ENCODE measurements around the gene CBLL2.
"Not testable (repeated sequence)": the region's sequence is repeated elsewhere in the genome, so short reads cannot be mapped to it uniquely, and the experiment has no call there.

The CBLL2 gene

GRCh38 chrX:22272613-22273012, at the start of gene CBLL2:
Gene CBLL2 (plus strand): TSS chrX:22272913. CDS start chrX:22272992, 79 bp downstream.
- DNase-seq = no peak

- DNase-seq = no peak
These were observed 38.3 kb upstream of the CBLL2 start for GRCh38 chrX:22234380-22234779.

DNA sequence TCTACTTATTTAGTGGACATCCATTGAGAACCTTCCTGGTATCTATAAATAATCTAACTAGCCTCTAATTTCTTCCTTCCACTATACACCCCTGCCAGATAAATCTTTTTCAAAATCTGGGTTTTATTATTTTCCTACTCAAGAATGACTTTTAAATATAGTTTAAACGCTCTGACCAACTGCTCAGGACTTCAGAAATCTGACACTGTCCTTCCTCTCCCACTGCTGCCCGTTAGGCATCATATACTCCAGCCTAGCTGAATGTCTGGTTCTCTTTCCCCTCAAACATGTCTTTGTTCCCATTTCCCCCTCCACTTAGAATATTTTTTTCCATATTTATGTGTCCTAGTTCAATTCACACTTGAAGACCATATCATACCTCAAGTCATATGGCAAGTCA, 35.2 kb upstream of the CBLL2 start:
- DNase-seq = no peak

GRCh38 chrX:22246620-22247019, 26.1 kb upstream of the CBLL2 start:
- DNase-seq = peak in 1 of 2 experiments; percentile 15

GRCh38 chrX:22247169-22247568, 25.5 kb upstream of the CBLL2 start:
- DNase-seq = no peak

DNA sequence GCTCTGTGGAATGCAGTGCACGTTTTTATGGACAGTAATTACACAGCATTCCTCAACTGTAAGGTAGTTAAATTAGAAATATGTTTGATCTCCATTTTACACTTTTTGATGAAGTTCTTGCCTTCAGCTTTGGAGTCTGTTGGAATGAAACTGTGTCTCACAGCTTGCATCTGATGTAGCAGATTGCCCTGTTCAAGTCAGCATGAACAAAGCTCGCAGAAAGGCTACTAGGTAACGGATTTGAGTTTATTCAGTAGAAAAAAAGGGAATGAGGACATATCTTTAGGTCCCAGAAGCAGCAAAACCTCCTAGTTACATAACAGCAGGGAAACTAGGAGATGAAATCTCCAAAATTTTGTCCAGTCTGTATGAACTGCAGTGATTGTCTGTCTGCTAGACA, 24.3 kb upstream of the CBLL2 start:
- DNase-seq = no peak

DNA sequence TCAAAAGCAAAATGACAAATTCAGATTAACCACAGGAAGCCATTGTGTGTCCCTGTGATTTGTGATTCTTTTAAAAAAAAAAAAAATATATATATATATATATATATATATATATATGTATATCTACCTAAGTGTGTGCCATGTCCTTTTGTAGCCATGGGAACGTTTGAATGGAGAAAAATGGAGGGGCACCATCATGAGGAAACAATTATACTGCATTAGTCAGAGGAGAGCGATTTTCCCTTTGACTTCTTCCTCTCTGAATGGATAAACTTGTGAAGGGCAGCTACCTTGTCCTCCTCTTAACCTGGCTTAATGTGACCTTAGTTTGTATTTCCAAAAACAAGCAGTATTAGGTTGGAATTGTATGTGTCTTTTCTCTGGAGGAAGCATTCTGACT, 23.3 kb upstream of the CBLL2 start:
- no peak for DNase-seq

DNA sequence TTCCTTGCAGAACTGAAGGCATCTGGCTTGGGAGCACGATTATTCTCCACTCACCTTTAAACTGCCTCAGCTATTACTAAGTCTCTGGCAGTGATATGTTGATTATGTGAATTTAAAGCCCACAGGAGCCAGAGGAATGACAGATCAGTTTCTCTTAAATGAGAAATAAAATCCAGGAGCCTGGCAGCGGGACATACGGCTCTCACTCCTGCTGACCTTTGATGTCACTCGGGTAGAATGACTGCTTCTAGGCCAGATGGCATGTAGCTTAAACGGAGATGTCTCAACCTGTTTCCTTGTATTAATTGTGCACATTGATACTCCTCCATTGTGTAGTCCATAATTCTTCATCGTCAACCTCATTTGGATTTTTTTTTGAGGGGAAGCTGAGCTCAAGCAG, 4.0 kb upstream of the CBLL2 start:
- no peak for DNase-seq

GRCh38 chrX:22273714-22274317, 1.1 kb downstream of the CBLL2 start:
- DNase-seq = no peak

DNA sequence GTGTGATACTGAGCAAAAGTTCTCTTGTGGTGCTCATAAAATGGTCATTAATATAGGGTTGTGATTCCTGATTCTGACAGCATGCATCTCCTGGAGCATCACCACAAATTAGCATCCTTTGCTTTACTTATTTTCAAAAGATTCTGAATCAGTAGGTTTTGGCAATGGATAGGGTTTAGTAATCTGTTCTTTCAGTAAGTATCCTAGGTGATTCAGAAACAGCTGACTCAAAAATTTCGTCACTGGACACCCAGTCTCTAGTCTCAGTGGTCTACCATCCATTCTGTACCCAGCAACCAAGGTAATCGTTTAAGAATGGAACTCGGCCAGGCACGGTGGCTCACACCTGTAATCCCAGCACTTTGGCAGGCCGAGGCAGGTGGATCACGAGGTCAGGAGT, 4.1 kb downstream of the CBLL2 start:
- no peak for DNase-seq

- peak in 1 of 2 experiments; percentile 11 for DNase-seq
These were observed 5.7 kb downstream of the CBLL2 start for GRCh38 chrX:22278375-22278774.

DNA sequence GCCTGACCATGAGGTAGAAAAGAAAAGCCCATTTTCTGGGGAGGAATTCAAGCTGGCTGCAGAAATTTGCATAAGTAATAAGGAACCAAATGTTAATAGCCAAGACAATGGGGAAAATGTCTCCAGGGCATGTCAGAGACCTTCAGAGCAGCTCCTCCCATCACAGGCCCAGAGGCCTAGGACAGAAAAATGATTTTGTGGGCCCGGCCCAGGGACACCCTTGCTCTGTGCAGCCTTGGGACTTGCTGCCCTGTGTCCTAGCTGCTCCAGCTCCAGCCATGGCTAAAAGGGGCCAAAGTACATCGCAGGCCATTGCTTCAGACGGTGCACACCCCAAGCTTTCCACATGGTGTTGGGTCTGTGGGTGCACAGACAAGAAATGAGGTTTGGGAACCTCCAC, 16.5 kb downstream of the CBLL2 start:
- not testable (repeated sequence) for DNase-seq

DNA sequence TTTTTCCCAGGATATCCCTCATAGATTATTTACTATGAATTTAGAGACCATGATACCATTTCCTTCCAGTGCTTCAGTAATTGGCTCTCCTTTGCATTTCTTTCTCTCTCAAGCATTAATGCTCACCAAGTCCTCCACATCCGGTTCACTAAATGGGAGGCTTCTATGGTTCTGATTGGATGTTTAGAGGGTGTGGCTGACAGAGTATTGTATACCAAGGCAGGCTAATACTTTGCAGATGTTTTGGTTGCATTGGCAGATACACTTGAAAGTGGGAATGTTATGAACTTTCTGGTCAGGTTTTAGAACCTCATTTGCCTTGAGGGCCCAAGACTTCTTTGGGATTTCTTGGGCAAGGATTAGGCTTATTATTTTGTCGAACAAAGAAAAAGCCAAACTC, 24.2 kb downstream of the CBLL2 start:
- no peak for DNase-seq

GRCh38 chrX:22300130-22300529, 27.4 kb downstream of the CBLL2 start:
- DNase-seq = peak; percentile 10 to 21

DNA sequence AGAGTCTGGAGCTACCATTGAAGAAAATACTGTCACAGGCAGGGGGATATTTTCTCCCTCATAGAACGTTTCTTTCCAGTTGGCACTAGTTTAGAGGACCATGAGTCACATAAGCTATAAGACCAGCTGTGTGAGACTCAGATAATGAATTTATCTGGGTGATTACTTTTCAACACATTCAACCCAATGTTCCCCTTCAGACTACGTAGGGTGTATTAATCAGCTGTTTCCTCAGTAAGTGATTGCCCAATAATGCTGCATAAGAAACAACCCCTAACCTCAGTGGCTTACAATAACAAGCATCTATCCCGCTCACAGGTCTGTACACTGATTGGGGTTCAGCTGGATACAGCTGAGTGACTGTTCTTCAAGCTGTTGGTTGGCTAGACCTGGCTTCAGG, 38.1 kb downstream of the CBLL2 start:
- DNase-seq = no peak

DNA sequence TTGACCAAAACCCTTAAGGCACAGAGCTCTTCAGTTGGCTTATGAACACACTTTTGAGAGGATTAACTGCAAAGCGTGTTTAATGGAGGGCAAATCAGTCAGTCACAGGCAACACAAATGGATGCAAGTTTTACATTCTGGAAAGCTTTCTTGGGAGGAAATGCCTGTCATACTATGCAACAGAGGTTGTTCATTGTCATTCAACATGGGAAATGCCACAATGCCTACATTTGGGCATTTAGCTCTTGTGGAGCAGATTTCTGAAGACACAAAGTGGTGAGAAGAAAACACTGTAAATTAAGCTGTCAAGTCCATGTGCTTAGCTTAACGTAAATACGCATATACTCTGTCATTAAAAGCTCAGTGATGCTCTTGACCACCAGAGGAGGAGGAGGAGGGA, 41.1 kb downstream of the CBLL2 start:
- no peak for DNase-seq

DNA sequence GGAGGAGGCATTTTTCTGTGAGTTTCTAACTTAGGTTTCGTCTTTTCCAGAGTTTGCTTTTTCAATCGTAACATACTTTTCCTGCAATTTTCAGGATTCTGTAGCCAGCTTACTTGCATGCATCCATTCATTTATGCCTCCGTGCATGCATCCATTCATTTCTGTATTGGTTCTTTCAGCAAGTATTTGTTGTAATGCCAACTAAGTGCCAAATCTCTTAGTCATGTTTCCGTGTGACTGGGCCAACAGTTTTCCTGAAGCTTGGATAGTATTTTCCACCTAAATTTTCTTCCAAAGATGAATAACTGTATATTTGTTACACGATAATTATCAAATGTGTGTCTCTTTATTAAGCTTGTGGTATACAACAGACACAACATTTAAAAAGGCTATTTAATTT, 41.5 kb downstream of the CBLL2 start:
- no peak for DNase-seq

- DNase-seq = no peak
These were observed 42.0 kb downstream of the CBLL2 start for GRCh38 chrX:22314692-22315091.

GRCh38 chrX:22315151-22315550, 42.4 kb downstream of the CBLL2 start:
- no peak for DNase-seq

DNA sequence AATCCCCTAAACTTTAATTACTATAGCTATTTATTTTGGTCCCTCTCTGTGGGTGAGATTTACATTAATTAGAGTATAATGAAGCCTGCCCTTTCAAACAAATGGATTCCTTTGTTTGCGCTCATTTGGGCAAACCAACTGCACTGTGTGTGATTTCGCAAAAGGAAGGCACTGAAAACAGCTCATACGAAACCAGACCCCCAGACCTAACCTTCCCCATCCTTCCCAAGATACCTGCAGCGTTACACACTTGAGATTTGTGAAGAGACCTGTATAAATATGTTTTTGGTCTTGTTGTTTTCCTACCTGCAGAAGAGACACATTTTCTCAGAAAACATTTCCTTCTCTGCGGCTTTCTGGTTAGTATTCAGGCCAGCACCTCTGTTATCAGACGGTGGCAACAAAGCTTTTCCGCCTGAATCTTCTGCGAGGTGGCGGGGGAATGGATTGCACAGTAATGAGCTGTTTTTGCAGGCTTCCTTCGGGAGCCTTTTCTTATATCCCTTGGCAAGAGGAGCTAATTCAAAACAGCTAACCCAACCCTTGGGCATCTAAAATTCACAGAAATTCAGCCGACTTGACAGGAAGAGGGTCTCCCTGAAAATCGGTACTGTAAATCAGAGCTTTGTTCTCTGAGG, 47.6 kb downstream of the CBLL2 start:
- no peak for DNase-seq

DNA sequence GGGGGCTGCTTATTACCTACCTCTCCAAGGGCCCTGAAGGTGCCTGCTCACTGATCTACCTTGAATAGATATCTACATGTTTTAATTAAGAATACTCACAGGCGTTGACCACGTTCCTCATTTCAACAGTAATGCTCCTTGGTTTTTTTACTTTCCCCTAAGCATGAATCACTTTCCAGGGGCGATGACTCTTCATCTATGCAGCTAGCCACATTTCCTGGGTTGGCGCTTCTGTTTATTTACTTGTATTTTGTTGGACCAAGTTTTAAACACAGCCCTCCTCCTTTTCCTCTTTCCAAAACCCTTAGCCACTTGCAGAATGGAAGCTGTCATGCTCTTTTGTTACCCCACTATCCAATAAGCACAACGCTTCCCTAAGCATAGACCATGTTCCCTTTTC, 50.8 kb downstream of the CBLL2 start:
- DNase-seq = no peak

Measured in NCI-H526 (cell line).